Left renal cortex interstitium (tissue), 4 donors: ENCODE results near the gene ZNF100. TPM values are rescaled to one million over a fixed set of nuclear protein-coding genes. Genes with fewer than 3 reads are reported as not detected.
"Not testable (repeated sequence)": the region's sequence is repeated elsewhere in the genome, so short reads cannot be mapped to it uniquely, and the experiment has no call there.

ENCODE experiments used
- DNase-seq, 4 donors: peaks; one replicate each; pipeline ENCODE4 v3.0.0-alpha.2; 2013; ENCODE audit warnings: low read depth in 4 of 4, low spot score in 2 of 4, missing footprints in 1 of 4
- polyA plus RNA-seq, 4 donors: library from polyadenylated mRNA; unstranded; fragments of 120-200 nt; gene quantifications; one replicate each; pipeline ENCODE4 v1.2.1, GENCODE V29; 2013; ENCODE audit not compliant: insufficient read length in 4 of 4

Gene ZNF100
- polyA plus RNA-seq = 10 to 100 TPM; 12.5 to 22.3 (median 19.4) TPM

DNA sequence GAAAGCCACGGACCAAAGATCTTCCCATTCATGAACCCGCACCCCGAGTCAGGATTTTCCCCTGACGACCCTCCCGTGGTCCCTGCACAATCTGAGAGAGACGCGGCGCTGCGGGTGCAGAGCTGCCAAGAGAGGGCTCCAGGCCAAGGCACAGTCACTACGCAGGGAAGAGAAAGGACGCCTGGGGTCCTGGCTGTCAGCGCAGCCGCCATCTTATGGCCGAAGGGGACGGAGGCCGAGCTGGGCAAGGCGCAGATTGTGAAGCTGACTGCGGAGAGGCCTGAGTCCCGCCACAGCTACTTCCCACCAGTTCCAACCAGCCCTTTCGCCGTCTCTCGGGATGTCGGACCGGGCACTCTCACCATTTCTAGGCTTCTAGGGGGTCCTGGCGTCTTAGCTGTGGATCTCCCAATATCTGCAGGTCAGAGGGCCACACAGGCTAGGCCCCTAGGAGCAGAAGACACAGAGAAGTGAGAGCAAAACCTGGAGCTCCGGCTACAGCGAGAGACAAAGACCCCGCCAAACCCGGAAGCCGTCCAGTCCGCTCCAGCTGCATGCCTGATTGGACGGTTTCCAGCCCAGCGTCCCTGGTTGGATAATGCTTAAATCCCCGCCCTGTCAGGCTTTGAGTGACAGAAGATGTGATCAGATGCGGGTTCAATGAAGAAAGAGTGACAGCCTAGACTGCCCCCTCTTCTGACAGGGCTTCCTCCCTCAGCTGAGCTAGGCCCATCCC lies at the start of gene ZNF100:
Gene ZNF100 (minus strand): TSS at position 515 of the 736 bp plus-strand sequence. CDS start 150 bp downstream, at position 365.
- peak; percentile 87 to 92 (median 88) for DNase-seq

- DNase-seq = no peak
These were observed 45.1 kb upstream of the ZNF100 start for GRCh38 chr19:21812448-21812847.

DNA sequence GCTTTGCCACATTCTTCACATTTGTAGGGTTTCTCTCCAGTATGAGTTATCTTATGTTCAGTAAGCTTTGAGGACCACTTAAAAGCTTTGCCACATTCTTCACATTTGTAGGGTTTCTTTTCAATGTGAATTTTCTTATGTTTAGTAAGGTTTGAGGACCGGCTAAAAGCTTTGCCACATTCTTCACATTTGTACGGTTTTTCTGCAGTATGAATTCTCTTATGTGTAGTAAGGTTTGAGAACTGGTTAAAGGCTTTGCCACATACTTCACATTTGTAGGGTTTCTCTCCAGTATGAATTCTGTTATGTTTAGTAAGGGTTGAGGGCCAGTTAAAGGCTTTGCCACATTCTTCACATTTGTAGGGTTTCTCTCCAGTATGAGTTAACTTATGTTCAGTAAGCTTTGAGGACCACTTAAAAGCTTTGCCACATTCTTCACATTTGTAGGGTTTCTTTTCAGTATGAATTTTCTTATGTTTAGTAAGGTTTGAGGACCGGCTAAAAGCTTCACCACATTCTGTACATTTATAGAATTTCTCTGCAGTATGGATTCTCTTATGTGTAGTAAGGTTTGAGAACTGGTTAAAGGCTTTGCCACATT lies 41.1 kb upstream of the ZNF100 start:
- not testable (repeated sequence) for DNase-seq

DNA sequence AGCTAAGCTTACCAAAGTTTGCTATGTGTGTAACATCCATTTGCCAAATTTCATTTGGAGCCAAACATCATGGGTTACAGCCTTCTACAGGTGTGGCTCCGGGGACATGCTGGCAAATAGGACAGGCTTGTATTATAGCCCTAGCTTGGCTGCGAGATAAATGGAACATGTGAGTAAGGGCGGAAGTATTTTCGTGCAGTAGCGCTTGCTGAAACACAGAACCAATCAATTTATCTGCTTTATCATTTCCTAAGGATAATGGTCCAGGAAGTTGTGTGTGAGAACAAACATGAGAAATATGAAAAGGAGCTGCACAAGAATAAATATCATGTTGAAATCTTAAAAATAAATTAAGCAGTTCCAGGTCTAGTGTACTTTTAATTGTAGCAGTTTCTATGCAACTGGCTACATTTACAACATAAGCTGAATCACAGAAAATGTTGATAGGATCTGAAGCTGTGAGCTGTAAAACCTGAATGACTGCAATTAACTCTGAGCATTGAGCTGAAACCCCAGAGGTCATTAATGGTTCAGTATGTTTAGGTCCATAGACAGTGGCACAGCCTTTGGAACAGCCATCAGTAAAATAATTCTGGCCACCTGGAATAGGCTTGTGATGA lies 22.2 kb upstream of the ZNF100 start:
- DNase-seq = peak in 1 of 4 donors; percentile 43

- no peak for DNase-seq
These were observed 19.6 kb upstream of the ZNF100 start for GRCh38 chr19:21786936-21787335.

DNA sequence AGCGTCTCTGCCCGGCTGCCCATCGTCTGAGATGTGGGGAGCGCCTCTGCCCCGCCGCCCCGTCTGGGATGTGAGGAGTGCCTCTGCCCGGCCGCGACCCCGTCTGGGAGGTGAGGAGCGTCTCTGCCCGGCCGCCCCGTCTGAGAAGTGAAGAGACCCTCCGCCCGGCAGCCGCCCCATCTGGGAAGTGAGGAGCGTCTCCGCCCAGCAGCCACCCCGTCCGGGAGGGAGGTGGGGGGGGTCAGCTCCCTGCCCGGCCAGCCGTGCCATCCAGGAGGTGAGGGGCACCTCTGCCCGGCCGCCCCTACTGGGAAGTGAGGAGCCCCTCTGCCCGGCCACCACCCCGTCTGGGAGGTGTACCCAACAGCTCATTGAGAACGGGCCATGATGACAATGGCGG lies 8.4 kb upstream of the ZNF100 start:
- not testable (repeated sequence) for DNase-seq

DNA sequence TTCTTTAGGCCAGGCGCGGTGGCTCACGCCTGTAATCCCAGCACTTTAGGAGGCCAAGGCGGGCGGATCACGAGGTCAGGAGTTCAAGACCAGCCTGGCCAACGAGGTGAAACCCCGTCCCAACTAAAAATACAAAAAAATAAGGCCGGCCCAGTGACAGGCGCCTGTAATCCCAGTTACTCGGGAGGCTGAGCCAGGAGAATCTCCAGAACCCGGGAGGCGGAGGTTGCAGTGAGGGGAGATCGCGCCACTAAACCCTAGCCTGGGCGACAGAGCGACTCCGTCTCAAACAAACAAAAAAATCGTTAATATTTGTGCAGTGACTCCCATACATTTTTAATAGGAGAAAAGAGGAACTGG lies 694 bp downstream of the ZNF100 start:
- DNase-seq = not testable (repeated sequence)

DNA sequence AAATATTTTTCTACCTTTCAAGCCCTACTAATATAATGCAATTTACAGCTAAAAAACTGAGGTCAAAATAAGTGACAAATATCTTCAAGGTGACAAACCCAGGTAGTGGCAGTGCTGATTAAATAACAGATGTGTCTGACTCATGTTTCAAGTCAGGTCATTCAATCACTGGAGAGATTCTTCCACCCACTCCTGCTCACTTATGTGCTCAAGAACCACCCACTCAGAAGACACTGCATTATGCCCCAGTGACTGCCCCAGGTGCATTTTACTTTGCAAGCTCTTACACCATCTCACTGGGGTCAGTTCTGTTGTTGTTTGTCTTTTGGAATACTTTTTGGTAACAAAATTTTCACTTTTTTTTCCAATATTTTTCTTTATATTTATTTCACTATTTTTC lies 2.2 kb downstream of the ZNF100 start:
- DNase-seq = no peak

DNA sequence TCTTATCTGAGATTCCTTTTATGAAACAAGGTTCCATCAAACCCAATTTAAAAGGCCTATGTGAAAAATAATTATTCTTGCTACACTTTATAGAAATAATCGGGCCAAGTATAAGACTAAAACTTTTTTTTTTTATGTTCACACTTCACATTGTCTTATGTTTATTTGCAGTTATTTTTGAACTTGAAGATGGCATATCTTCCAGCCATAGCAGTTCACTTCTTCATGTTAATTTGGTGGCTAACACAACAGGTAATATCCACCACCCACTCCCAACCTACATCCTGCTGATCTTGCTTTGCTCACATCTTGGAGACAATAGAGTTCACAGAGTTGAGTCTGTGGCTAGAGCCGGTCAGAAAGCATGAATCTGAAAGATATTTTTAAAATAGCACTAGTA lies 5.8 kb downstream of the ZNF100 start:
- DNase-seq = not testable (repeated sequence)

DNA sequence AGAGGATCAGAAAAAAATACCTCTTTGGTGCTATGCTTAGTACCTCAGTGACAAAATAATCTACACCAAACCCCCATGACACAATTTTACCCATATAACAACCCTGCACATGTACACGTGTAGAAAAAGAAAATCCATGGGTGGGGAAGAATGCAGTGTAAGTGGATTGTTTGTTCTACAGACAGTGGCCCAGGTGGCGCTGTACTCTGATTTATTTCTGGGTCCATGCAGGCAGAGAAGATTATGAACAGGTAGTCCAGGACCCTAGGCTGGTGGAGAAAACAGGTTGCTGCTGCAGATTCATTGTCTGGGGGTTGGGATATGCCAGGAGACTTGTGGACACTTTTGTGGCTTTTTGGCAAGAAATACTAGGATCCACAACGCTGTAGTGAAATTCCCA lies 9.1 kb downstream of the ZNF100 start:
- DNase-seq = no peak

DNA sequence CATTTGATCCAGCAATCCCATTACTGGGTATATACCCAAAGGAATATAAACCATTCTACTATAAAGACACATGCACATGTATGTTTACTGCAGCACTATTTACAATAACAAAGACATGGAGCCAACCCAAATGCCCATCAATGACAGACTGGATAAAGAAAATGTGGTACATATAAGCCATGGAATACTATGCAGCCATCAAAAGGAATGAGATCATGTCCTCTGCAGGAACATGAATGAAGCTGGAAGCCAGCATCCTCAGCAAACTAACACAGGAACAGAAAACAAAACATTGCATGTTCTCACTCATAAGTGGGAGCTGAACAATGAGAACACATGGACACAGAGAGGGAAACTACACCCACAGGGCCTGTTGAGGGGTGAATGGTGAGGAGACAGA lies 11.8 kb downstream of the ZNF100 start:
- DNase-seq = not testable (repeated sequence)

DNA sequence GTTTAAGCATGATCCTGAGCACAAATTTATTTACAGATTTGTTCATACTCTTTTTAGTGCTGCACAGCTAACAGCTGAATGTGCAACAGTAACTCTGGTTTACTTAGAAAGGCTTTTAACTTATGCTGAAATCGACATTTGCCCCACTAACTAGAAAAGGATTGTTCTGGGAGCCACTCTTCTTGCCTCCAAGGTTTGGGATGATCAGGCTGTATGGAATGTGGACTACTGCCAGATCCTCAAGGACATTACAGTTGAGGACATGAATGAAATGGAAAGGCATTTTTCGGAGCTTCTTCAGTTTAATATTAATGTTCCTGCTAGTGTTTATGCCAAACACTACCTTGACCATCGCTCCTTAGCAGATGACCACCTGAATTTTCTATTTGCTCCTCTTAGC lies 16.0 kb downstream of the ZNF100 start:
- no peak for DNase-seq

DNA sequence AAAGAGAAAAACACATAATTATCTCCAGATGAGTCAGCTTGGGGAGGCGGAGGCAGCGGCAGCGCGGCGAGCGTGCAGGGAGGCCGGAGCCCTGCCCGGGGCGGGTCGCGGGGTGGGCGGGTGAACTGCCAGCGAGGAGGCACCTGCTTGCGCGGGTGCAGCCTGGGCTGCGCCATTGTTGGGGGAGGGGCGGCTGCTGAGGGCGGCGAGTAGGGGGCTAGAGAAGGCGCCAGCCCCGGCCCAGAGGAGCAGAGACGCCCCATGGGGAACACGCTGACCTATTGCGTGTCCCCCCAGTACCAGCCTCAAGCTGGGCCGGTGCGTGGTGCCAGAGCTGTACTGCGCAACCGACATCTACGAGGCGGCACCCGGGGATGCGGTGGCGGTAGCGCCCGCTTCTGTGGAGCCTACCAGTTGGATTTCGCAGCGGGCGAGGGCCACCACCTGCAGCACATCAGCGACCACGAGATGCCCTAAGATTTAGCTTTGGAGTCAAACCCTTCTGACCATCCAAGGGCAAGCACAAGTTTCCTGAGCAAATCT lies 16.7 kb downstream of the ZNF100 start:
- DNase-seq = no peak

DNA sequence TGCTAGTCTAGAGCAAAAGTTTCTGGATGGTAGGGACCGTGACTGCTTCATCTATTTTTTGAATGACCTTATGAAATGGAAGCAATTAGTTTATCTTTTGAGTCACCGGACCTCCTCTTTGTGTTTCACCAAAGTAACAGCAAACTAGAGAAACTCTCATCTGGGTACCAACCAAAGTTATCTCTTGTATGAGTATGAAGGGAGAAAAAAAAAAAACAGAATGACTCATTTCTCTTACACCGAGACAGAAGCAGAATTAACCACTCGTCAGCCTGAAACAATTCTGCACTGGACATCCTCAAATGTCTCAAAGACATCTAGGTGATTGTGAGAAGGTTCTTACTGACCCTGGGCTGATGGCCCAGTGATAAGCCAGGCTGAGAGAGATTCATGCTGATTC lies 18.3 kb downstream of the ZNF100 start:
- no peak for DNase-seq

- DNase-seq = no peak
These were observed 19.3 kb downstream of the ZNF100 start for GRCh38 chr19:21748088-21748487.

GRCh38 chr19:21740559-21740958 lies 26.8 kb downstream of the ZNF100 start:
- DNase-seq = no peak

- not testable (repeated sequence) for DNase-seq
These were observed 40.2 kb downstream of the ZNF100 start for GRCh38 chr19:21726942-21727747.

GRCh38 chr19:21713761-21714160 lies 53.6 kb downstream of the ZNF100 start:
- no peak for DNase-seq

DNA sequence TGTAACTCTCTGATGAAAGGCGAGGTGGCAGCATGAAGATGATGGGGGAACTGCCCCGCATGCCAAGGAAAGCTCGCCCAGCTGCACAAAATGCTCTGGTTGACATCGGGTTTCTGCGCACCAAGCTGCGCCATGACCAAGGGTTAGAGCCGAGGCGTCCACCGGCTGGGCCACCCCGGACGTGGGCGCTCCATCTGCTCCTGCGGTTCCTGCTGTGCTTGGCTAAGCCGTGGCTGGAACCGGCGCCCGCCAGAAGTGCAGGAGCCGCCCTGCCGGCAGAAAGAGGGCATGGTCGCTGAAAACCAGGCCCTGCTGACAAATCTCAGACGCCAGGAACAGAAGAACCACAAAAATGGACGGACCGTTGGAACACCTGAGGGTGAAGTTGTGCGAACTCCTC lies 57.9 kb downstream of the ZNF100 start:
- no peak for DNase-seq

- not testable (repeated sequence) for DNase-seq
These were observed 59.5 kb downstream of the ZNF100 start for GRCh38 chr19:21707878-21708277.

GRCh38 chr19:21707065-21707464 lies 60.3 kb downstream of the ZNF100 start:
- no peak for DNase-seq
